Esophagus squamous epithelium (tissue), 4 donors: ENCODE results near the gene FBXL14.

Experiments used
- POLR2A ChIP-seq, 4 donors: fragments of 450-650 bp; IDR thresholded peaks; one replicate each; pipeline ENCODE4 v1.6.1; 2017; ENCODE audit warnings: antibody characterized with exemption in 4 of 4, mild to moderate bottlenecking in 4 of 4, moderate library complexity in 3 of 4
- TF ChIP-seq, protein P1 (sequence below), 6 experiments: fragments of 450-650 bp in 4 of 6; fragments of 200-600 bp in 2 of 6; sonication (generic) in 2 of 6; IDR thresholded peaks; one replicate each; pipeline ENCODE4 v1.5.1; 2016 to 2019; ENCODE audit warnings: antibody characterized with exemption in 6 of 6, mild to moderate bottlenecking in 4 of 6, moderate library complexity in 4 of 6

DNA sequence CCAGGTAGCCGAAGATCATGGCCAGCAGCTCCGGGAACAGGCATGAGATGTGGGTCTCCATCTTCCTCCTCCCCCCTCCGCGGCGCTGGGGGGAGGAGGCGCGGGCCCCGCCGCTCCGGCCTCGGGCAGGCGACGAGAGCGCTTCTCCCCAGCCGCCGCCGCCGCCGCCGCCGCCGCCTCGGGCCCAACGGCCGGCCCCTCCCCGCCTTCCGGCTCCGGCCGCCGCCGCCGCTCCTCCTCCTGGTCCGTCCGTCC is 448 bp downstream of the FBXL14 start:
- TF ChIP-seq POLR2A (IDR thresholded peaks at IDR 0.05), result peak in 1 of 4 donors; percentile 39
- TF ChIP-seq, protein P1, sequence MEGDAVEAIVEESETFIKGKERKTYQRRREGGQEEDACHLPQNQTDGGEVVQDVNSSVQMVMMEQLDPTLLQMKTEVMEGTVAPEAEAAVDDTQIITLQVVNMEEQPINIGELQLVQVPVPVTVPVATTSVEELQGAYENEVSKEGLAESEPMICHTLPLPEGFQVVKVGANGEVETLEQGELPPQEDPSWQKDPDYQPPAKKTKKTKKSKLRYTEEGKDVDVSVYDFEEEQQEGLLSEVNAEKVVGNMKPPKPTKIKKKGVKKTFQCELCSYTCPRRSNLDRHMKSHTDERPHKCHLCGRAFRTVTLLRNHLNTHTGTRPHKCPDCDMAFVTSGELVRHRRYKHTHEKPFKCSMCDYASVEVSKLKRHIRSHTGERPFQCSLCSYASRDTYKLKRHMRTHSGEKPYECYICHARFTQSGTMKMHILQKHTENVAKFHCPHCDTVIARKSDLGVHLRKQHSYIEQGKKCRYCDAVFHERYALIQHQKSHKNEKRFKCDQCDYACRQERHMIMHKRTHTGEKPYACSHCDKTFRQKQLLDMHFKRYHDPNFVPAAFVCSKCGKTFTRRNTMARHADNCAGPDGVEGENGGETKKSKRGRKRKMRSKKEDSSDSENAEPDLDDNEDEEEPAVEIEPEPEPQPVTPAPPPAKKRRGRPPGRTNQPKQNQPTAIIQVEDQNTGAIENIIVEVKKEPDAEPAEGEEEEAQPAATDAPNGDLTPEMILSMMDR (IDR thresholded peaks at IDR 0.05), result no peak
